Stimulated activated naive CD4-positive, alpha-beta T cell (primary cell): ENCODE measurements around the gene MRPS22.
"Not testable (repeated sequence)": the region's sequence is repeated elsewhere in the genome, so short reads cannot be mapped to it uniquely, and the experiment has no call there.

Source experiments
- DNase-seq, 6 experiments: peaks; one replicate each; lab custom pipeline; 2025; lab: John Stamatoyannopoulos, UW

Gene MRPS22

GRCh38 chr3:139312416-139312815 lies 31.4 kb upstream of the MRPS22 start:
- no peak for DNase-seq

- DNase-seq = no peak
Measured at GRCh38 chr3:139312959-139313358, 30.9 kb upstream of the MRPS22 start.

- DNase-seq = no peak
Measured at GRCh38 chr3:139313921-139314320, 29.9 kb upstream of the MRPS22 start.

GRCh38 chr3:139317215-139317614 lies 26.6 kb upstream of the MRPS22 start:
- no peak for DNase-seq

GRCh38 chr3:139317660-139318430 lies 26.0 kb upstream of the MRPS22 start:
- DNase-seq = no peak

- DNase-seq = no peak
Measured at GRCh38 chr3:139318431-139318816, 25.4 kb upstream of the MRPS22 start.

GRCh38 chr3:139318826-139319225 lies 25.0 kb upstream of the MRPS22 start:
- no peak for DNase-seq

- no peak for DNase-seq
Measured at GRCh38 chr3:139319428-139320402, 24.1 kb upstream of the MRPS22 start.

GRCh38 chr3:139320551-139321309 lies 23.1 kb upstream of the MRPS22 start:
- DNase-seq = no peak

- DNase-seq = no peak
Measured at GRCh38 chr3:139322346-139322745, 21.5 kb upstream of the MRPS22 start.

GRCh38 chr3:139323146-139323545 lies 20.7 kb upstream of the MRPS22 start:
- no peak for DNase-seq

- no peak for DNase-seq
Measured at GRCh38 chr3:139324456-139324855, 19.4 kb upstream of the MRPS22 start.

- DNase-seq = no peak
Measured at GRCh38 chr3:139325551-139325950, 18.3 kb upstream of the MRPS22 start.

- no peak for DNase-seq
Measured at GRCh38 chr3:139326131-139326530, 17.7 kb upstream of the MRPS22 start.

GRCh38 chr3:139326707-139327106 lies 17.1 kb upstream of the MRPS22 start:
- no peak for DNase-seq

GRCh38 chr3:139327231-139327630 lies 16.6 kb upstream of the MRPS22 start:
- DNase-seq = no peak

- DNase-seq = peak in 1 of 6 experiments; percentile 14
Measured at GRCh38 chr3:139327861-139328260, 16.0 kb upstream of the MRPS22 start.

- no peak for DNase-seq
Measured at GRCh38 chr3:139328356-139328755, 15.5 kb upstream of the MRPS22 start.

- DNase-seq = peak; percentile 62 to 86 (median 78)
Measured at GRCh38 chr3:139329364-139329850, 14.4 kb upstream of the MRPS22 start.

GRCh38 chr3:139332092-139332491 lies 11.7 kb upstream of the MRPS22 start:
- DNase-seq = no peak

- not testable (repeated sequence) for DNase-seq
Measured at GRCh38 chr3:139334675-139335074, 9.1 kb upstream of the MRPS22 start.

- no peak for DNase-seq
Measured at GRCh38 chr3:139338405-139338804, 5.4 kb upstream of the MRPS22 start.
